ENCODE measurements around the gene SYDE2. TPM values are rescaled to one million over a fixed set of nuclear protein-coding genes. Genes with fewer than 3 reads are reported as not detected.

Gene SYDE2
- total and polyA plus RNA-seq, 9 of the 15 experiments (the other 6 are each of a cell fraction or from before 2014, with no cell fraction given): 0.39 to 8.7 (median 4.5) TPM

- in situ Hi-C loops (cut with MboI) (no loop called here), intact Hi-C loops (cut with micrococcal nuclease) (no loop called here)
- ChIA-PET POLR2A (interaction anchor here (0.9 to 3.0 kb wide), 8 partner anchors 9 to 33 kb away, joined by 3 to 14 read pairs (median 5); partner anchors contain the start of gene SYDE2), CTCF (ENCODE audit: low intra/inter-chr PET ratio) (no interaction called here)
- H3K4me3 ChIP-seq: no peak overlapping the region
- H3K9me3 ChIP-seq (replicated peaks; ENCODE audit: control insufficient read depth, insufficient read depth, low read depth, low read length): no peaks in the 10 kb centered on the region
- no TSS peak for BruUV-seq (replicated peaks)
- H3K27ac ChIP-seq (ENCODE audit: extremely low read depth, low read depth, low read length): peak overlapping the region; percentile 15; the same call in 1 of the 3 replicates
- FAIRE-seq: no peak
- no peak overlapping the region for H2AFZ ChIP-seq (ENCODE audit: low read depth, low read length)
- no peaks in the 10 kb centered on the region for H3K79me2 ChIP-seq (ENCODE audit: control insufficient read depth, insufficient read depth, low read length)
- H4K20me1 ChIP-seq (replicated peaks; ENCODE audit: control insufficient read depth, insufficient read depth, low read length): no peaks in the 10 kb centered on the region
- no peak overlapping the region for H3K4me2 ChIP-seq (ENCODE audit: insufficient read depth, low read length)
- no peaks in the 10 kb centered on the region for H3K9me1 ChIP-seq (ENCODE audit: control insufficient read depth, insufficient read depth, low read length)
- H3K9ac ChIP-seq (ENCODE audit: insufficient read depth in 1 of 2, low read depth in 2 of 2, low read length in 2 of 2): no peak overlapping the region
- ATAC-seq: no peak
- TF ChIP-seq SFPQ (IDR thresholded peaks at IDR 0.05; ENCODE audit: low read depth, low read length) (no peak), CTBP1 (IDR thresholded peaks at IDR 0.05; ENCODE audit: borderline replicate concordance) (no peak)
- no peak for DNase-seq (ENCODE audit: extremely low read depth in 1 of 4, low spot score in 3 of 4)
- no peaks in the 10 kb centered on the region for H3K36me3 ChIP-seq (ENCODE audit: control insufficient read depth, insufficient read depth, low read length)
- H3K4me1 ChIP-seq (replicated peaks in 1 of 2; ENCODE audit: control insufficient read depth in 2 of 2, insufficient read depth in 2 of 2, low read length in 2 of 2): peaks cover 27 to 52% of the 10 kb centered on the region in 2 experiments
- no peaks in the 10 kb centered on the region for H3K27me3 ChIP-seq (ENCODE audit: control insufficient read depth in 2 of 2, insufficient read depth in 2 of 2, low read length in 2 of 2)
Observed at GRCh38 chr1:85224295-85224694, 23.5 kb upstream of the SYDE2 start.

DNA sequence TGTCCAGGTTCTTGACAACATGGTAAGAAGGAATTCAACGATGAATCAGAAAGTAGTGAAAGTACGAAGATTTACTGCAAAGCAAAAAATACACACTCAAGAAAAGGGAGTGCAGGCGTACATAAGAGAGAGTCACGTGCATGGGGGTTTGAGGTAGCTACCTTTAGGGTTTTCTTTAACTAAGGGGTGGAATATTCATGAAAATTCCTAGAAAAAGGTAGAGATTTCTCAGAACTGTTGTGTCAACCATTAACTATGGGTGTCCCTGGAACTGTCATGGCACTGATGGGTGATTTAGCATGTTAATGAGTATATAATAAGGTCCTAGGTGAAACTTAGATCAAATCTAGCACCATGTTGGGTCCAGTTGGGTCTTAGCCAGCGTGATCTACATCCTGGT lies 22.5 kb upstream of the SYDE2 start:
- H3K4me2 ChIP-seq (ENCODE audit: insufficient read depth, low read length): no peak overlapping the region
- no peaks in the 10 kb centered on the region for H3K9me1 ChIP-seq (ENCODE audit: control insufficient read depth, insufficient read depth, low read length)
- peak in 2 of 4 experiments; percentile 17 to 43 for DNase-seq (ENCODE audit: extremely low read depth in 1 of 4, low spot score in 3 of 4)
- no peak for FAIRE-seq
- POLR2A ChIA-PET: interaction anchor here (3.0 kb wide), 1 partner anchor 8 kb away, joined by 14 read pairs; no protein-coding TSS in a partner anchor
- no peak overlapping the region for H3K9ac ChIP-seq (ENCODE audit: insufficient read depth in 1 of 2, low read depth in 2 of 2, low read length in 2 of 2)
- no peak overlapping the region for H3K4me3 ChIP-seq
- CTCF ChIA-PET (ENCODE audit: low intra/inter-chr PET ratio): no interaction called here
- ATAC-seq: no peak
- H3K27ac ChIP-seq (ENCODE audit: extremely low read depth, low read depth, low read length): no peak overlapping the region
- in situ Hi-C loops (cut with MboI): no loop called here
- H3K9me3 ChIP-seq (replicated peaks; ENCODE audit: control insufficient read depth, insufficient read depth, low read depth, low read length): no peaks in the 10 kb centered on the region
- no peaks in the 10 kb centered on the region for H3K27me3 ChIP-seq (ENCODE audit: control insufficient read depth in 2 of 2, insufficient read depth in 2 of 2, low read length in 2 of 2)
- intact Hi-C loops (cut with micrococcal nuclease): no loop called here
- H2AFZ ChIP-seq (ENCODE audit: low read depth, low read length): no peak overlapping the region; the same call in 1 of the 2 replicates
- WGBS (ENCODE audit: insufficient coverage, low coverage, missing lambda C conversion rate): 39% methylated on average over 5 of the region's 5 CpGs
- no peaks in the 10 kb centered on the region for H4K20me1 ChIP-seq (replicated peaks; ENCODE audit: control insufficient read depth, insufficient read depth, low read length)
- H3K4me1 ChIP-seq (replicated peaks in 1 of 2; ENCODE audit: control insufficient read depth in 2 of 2, insufficient read depth in 2 of 2, low read length in 2 of 2): peaks cover 27 to 55% of the 10 kb centered on the region in 2 experiments
- BruUV-seq (replicated peaks): no TSS peak
- no peaks in the 10 kb centered on the region for H3K79me2 ChIP-seq (ENCODE audit: control insufficient read depth, insufficient read depth, low read length)
- H3K36me3 ChIP-seq (ENCODE audit: control insufficient read depth, insufficient read depth, low read length): no peaks in the 10 kb centered on the region
- TF ChIP-seq U2AF2 (optimal IDR thresholded peaks at IDR 0.05; ENCODE audit: low read depth, low read length) (no peak), ZNF316 (IDR thresholded peaks at IDR 0.05) (no peak), DMBX1 (CRISPR knock-in tag; IDR thresholded peaks at IDR 0.05; ENCODE audit: borderline replicate concordance) (no peak), OTX1 (CRISPR knock-in tag; IDR thresholded peaks at IDR 0.05) (no peak), BHLHE40 (IDR thresholded peaks at IDR 0.05; ENCODE audit: low read length) (peak; percentile 77), ZNF639 (CRISPR knock-in tag; conservative IDR thresholded peaks at IDR 0.05 in 1 of 2, IDR thresholded peaks at IDR 0.05 in 1 of 2) (no peak), HNRNPL (IDR thresholded peaks at IDR 0.05; ENCODE audit: low read depth, low read length) (no peak)
- TF ChIP-seq, protein P1, sequence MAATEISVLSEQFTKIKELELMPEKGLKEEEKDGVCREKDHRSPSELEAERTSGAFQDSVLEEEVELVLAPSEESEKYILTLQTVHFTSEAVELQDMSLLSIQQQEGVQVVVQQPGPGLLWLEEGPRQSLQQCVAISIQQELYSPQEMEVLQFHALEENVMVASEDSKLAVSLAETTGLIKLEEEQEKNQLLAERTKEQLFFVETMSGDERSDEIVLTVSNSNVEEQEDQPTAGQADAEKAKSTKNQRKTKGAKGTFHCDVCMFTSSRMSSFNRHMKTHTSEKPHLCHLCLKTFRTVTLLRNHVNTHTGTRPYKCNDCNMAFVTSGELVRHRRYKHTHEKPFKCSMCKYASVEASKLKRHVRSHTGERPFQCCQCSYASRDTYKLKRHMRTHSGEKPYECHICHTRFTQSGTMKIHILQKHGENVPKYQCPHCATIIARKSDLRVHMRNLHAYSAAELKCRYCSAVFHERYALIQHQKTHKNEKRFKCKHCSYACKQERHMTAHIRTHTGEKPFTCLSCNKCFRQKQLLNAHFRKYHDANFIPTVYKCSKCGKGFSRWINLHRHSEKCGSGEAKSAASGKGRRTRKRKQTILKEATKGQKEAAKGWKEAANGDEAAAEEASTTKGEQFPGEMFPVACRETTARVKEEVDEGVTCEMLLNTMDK (IDR thresholded peaks at IDR 0.05; ENCODE audit: borderline replicate concordance, insufficient read depth, low read depth, low read length, poor library complexity, severe bottlenecking): no peak
